GM04503 (cell line): Measurements from ENCODE around the gene TAS2R41.

ENCODE experiments used
- DNase-seq: peaks from one replicate; pipeline ENCODE4 v3.0.0-alpha.2; 2012; ENCODE audit warnings: low read depth

Gene TAS2R41

GRCh38 chr7:143477501-143478150 lies at the start of gene TAS2R41:
TAS2R41 (plus strand) TSS chr7:143477873; CDS start chr7:143477873, 0 bp downstream.
- DNase-seq: no peak

- DNase-seq: no peak
These were observed 47.6 kb upstream of the TAS2R41 start for GRCh38 chr7:143429770-143430698.

- DNase-seq: no peak
These were observed 46.6 kb upstream of the TAS2R41 start for GRCh38 chr7:143431109-143431508.

GRCh38 chr7:143433759-143434158 lies 43.9 kb upstream of the TAS2R41 start:
- DNase-seq: no peak

GRCh38 chr7:143434660-143435059 lies 43.0 kb upstream of the TAS2R41 start:
- no peak for DNase-seq

GRCh38 chr7:143435266-143435665 lies 42.4 kb upstream of the TAS2R41 start:
- no peak for DNase-seq

GRCh38 chr7:143436325-143436946 lies 41.2 kb upstream of the TAS2R41 start:
- no peak for DNase-seq

- DNase-seq: no peak
These were observed 40.1 kb upstream of the TAS2R41 start for GRCh38 chr7:143437578-143437977.

GRCh38 chr7:143439866-143440265 lies 37.8 kb upstream of the TAS2R41 start:
- no peak for DNase-seq

- no peak for DNase-seq
These were observed 34.5 kb upstream of the TAS2R41 start, which contains the start of gene TAS2R60 for GRCh38 chr7:143443153-143443552. TAS2R60 (plus strand) TSS chr7:143443453; CDS start chr7:143443453, 0 bp downstream.

GRCh38 chr7:143444063-143444782 lies 33.5 kb upstream of the TAS2R41 start:
- DNase-seq: no peak

GRCh38 chr7:143444785-143445184 lies 32.9 kb upstream of the TAS2R41 start:
- DNase-seq: no peak

- DNase-seq: no peak
These were observed 30.2 kb upstream of the TAS2R41 start for GRCh38 chr7:143447466-143447865.

- no peak for DNase-seq
These were observed 29.2 kb upstream of the TAS2R41 start for GRCh38 chr7:143448429-143448828.

GRCh38 chr7:143449793-143450192 lies 27.9 kb upstream of the TAS2R41 start:
- no peak for DNase-seq

GRCh38 chr7:143451122-143451521 lies 26.6 kb upstream of the TAS2R41 start:
- no peak for DNase-seq

GRCh38 chr7:143451746-143452145 lies 25.9 kb upstream of the TAS2R41 start:
- DNase-seq: no peak

GRCh38 chr7:143452495-143452894 lies 25.2 kb upstream of the TAS2R41 start:
- no peak for DNase-seq

- no peak for DNase-seq
These were observed 23.5 kb upstream of the TAS2R41 start for GRCh38 chr7:143454091-143454680.

- no peak for DNase-seq
These were observed 22.2 kb upstream of the TAS2R41 start for GRCh38 chr7:143455491-143455890.

- no peak for DNase-seq
These were observed 21.7 kb upstream of the TAS2R41 start for GRCh38 chr7:143455942-143456341.
